GM19467 (cell line): ENCODE results near the gene RETREG3.
"Not testable (repeated sequence)": the region's sequence is repeated elsewhere in the genome, so short reads cannot be mapped to it uniquely, and the experiment has no call there.

ENCODE experiments used
- ATAC-seq: cut with Tn5 transposase; IDR thresholded peaks from one replicate; pipeline ENCODE4 v1.9.1; 2021; ENCODE audit warnings: mild to moderate bottlenecking, moderate library complexity; ENCODE audit not compliant: unreplicated experiment

Gene RETREG3

DNA sequence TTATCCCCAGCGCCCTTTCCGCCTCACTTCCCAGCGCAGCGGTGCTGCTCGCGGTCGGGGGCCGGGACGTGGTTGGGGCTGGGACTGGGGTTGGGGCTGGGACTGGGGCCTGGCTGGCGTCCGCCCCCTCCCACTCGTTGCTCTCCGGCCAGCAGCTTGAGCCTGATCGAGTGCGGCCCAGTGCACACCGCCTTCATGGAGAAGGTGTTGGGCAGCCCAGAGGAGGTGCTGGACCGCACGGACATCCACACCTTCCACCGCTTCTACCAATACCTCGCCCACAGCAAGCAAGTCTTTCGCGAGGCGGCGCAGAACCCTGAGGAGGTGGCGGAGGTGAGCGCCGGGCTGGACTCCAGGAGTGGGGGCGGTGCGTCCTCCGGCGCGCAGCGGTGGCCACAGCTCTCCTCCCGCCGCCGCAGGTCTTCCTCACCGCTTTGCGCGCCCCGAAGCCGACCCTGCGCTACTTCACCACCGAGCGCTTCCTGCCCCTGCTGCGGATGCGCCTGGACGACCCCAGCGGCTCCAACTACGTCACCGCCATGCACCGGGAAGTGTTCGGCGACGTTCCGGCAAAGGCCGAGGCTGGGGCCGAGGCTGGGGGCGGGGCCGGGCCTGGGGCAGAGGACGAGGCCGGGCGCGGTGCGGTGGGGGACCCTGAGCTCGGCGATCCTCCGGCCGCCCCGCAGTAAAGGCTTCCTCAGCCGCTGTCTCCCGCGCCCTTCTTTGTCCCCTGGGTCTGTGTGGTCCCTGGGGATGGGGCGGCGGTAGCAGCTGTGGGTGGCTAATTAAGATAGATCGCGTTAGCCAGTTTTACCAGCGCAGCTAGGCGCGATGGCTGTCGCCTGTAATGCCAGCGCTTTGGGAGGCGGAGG is 54.7 kb downstream of the RETREG3 start:
- ATAC-seq, result peak; percentile 74

DNA sequence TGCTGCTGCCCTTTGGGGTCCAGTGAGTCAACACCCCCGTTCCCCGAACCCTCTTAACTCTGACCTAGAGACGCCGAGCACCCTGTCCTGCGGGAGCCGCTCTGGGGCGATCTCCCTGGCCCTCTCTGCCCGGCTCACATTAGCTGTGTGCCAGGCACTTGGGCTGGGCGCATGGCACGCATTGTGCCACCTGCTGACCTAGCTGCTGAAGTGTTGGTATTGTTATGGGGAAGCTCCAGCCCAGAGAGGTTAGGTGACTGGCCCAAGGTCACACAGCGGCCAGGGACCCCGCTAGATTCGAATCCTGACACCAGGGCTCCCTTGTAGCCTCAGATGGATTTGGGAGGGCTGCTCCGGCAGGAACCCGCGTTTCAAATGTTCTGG is 55.3 kb downstream of the RETREG3 start:
- no peak for ATAC-seq

DNA sequence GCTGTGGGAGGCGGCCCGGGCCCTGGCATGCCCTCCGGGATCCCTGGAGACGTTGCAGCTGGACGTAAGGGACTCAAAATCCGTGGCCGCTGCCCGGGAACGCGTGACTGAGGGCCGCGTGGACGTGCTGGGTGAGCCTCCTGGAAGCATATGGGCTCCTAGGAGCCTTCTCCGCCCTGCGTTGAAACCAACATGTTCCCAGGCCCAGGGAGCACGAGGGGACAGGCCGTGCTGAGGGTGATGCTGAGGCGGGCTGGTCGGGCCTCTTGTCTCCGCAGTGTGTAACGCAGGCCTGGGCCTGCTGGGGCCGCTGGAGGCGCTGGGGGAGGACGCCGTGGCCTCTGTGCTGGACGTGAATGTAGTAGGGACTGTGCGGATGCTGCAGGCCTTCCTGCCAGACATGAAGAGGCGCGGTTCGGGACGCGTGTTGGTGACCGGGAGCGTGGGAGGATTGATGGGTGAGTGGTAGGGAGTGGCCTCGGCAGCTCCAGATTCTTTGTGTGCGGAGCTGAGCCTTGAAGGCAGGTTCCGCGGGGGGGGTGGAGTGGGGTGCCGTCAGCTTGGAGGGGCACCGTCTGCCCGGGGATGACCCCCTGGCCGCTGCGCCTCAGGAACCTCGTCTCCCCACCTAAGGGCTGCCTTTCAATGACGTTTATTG is 55.9 kb downstream of the RETREG3 start:
- no peak for ATAC-seq

DNA sequence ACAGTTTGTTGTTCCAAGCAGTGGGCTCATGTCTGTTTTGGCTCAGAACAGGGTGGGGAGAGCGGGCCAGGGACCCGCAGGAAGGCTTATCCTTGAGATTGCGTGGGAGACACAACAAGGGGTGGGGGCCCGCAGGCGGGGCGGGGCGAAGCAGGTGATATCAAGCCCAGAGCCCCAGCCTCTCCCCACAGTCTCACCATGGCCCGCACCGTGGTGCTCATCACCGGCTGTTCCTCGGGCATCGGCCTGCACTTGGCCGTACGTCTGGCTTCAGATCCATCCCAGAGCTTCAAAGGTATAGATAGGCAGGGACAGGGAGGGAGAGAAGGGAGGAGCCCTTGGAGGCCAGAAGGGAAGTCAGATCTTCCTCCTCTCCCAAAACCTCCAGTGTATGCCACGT is 56.4 kb downstream of the RETREG3 start, which contains the start of gene HSD17B1:
Gene HSD17B1, plus strand, starts transcription at position 188 of the 400 bp plus-strand sequence. Its CDS starts 11 bp downstream, at position 199.
- ATAC-seq, result not testable (repeated sequence)

DNA sequence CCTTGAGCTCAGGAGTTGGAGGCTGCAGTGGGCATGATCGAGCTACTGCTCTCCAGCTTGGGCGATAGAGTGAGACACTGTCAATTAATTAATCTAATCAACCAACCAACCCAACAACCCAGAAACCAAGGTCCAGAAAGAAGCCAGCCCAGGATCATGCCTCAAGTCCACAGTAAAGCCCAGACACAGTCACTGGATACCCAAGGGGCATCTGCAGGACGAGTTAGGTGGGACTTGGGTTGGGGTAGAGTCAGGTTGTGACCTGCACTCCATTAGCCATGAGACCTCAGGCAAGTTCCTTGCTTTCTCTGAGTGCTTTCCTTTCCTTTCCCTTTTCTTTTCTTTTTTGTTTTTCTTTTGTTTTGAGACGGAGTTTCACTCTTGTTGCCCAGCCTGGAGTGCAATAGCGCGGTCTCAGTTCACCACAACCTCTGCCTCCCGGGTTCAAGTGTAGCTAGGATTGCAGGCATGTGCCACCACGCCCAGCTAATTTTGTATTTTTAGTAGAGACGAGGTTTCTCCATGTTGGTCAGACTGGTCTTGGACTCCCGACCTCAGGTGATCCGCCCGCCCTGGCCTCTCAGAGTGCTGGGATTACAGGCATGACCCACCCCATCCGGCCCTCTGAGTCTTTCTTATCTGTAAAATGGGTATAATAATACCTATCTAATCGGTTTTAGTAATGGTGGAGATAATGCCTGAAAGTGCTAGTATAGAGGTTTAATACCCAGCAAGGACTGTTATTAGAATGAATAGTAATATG is 60.0 kb downstream of the RETREG3 start:
- ATAC-seq, result no peak

DNA sequence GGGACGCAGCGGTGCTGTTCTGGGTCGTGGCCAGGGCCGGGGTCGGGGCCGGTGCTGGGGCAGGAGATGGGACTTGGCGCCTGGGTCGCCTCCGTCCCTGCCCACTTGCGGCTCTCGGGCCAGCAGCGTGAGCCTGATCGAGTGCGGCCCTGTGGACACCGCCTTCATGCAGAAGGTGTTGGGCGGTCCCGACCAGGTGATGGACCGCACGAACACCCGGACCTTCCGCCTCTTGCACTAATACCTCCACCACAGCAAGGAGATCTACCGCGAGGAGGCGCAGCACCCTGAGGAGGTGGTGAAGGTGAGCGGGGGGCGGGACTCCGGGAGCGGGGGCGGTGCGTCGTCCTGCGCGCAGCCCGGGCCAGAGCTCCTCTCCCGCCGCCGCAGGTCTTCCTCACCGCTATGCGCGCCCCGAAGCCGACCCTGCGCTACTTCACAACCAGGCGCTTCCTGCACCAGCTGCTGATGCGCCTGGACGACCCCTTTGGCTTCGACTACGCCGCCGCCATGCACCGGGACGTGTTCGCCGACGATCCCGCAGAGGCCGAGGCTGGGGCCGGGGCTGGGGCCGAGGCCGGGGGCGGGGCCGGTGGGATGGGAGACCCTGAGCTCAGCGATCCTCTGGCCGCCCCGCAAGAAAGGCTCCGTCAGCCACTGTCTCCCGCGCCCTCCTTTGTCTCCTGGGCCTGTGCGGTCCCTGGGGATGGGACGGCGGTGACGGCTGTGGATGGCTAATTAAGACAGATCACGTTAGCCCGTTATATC is 60.9 kb downstream of the RETREG3 start:
- ATAC-seq, result peak; percentile 48

DNA sequence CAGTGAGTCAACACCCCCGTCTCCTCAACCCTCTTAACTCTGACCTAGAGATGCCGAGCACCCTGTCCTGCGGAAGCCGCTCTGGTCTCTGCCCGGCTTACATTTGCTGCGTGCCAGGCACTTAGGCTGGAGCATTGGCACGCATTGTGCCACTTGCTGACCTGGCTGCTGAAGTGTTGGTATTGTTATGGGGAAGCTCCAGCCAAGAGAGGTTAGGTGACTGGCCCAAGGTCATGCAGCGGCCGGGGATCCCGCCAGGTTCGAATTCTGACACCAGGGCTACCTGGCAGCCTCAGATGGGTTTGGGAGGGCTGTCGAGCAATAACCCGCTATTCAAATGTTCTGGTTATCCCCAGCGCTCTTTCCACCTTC is 61.5 kb downstream of the RETREG3 start:
- ATAC-seq, result no peak

DNA sequence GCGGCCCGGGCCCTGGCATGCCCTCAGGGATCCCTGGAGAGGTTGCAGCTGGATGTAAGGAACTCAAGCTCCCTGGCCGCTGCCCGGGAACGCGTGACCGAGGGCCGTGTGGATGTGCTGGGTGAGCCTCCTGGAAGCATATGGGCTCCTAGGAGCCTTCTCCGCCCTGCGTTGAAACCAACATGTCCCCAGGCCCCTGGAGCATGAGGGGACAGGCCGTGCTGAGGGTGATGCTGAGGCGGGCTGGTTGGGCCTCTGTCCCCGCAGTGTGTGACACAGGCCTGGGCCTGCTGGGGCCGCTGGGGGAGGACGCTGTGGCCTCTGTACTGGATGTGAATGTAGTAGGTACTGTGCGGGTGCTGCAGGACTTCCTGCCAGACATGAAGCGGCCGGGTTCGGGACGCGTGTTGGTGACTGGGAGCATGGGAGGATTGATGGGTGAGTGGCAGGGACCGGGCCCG is 62.1 kb downstream of the RETREG3 start:
- ATAC-seq, result no peak

DNA sequence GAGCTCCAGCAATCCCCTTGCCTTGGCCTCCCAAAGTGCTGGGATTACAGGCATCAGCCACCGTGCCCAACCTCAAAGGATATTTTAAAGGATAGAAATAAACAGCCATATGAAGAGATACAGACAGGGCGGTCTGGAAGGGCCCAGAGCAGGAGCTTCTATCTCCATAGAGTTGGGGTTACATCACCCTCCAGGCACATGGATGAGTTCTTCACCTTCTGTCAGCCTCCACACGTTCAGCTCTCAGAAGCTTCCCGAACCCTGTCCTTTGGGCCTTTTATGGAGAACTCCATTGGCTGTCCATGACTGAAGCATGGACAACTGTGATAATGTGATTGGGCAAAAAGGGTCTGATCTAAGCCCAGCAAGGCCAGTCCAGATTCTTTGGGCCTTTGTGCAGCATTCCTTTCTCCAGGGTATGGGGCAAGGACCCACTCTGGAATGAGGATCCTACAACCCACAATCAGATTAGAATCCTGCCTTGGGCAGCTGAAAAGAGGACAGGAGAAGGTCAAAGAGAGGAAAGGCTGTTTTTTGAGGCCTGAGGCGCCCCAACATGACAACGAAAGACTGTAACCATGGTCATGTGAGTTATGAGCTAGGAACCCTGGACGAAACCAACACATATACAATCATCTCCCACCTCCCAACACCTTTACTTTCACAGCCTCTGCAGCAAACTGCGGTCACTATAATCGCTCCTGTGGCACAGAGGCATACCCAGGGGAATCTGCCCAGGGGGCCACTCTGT is 63.2 kb downstream of the RETREG3 start:
- ATAC-seq, result not testable (repeated sequence)

DNA sequence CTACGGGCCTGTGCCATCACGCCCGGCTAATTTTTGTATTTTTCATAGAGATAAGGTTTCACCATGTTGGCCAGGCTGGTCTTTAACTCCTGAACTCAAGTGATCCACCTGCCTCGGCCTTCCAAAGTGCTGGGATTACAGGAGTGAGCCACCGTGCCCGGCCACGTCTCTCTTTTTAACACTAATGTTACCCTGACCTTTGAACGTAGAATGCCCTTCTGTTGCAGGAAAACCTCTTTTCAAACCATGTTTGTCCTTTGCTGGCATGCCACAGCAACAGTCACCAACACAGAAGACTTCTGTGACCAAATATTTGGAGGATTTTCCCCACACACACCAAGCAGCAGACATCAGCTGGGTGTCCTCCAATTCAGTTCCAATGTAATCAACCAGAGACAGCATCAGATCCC is 64.3 kb downstream of the RETREG3 start:
- no peak for ATAC-seq

DNA sequence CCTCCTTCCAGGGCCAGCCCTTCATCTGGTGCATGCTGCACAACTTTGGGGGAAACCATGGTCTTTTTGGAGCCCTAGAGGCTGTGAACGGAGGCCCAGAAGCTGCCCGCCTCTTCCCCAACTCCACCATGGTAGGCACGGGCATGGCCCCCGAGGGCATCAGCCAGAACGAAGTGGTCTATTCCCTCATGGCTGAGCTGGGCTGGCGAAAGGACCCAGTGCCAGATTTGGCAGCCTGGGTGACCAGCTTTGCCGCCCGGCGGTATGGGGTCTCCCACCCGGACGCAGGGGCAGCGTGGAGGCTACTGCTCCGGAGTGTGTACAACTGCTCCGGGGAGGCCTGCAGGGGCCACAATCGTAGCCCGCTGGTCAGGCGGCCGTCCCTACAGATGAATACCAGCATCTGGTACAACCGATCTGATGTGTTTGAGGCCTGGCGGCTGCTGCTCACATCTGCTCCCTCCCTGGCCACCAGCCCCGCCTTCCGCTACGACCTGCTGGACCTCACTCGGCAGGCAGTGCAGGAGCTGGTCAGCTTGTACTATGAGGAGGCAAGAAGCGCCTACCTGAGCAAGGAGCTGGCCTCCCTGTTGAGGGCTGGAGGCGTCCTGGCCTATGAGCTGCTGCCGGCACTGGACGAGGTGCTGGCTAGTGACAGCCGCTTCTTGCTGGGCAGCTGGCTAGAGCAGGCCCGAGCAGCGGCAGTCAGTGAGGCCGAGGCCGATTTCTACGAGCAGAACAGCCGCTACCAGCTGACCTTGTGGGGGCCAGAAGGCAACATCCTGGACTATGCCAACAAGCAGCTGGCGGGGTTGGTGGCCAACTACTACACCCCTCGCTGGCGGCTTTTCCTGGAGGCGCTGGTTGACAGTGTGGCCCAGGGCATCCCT is 65.7 kb downstream of the RETREG3 start:
- no peak for ATAC-seq

DNA sequence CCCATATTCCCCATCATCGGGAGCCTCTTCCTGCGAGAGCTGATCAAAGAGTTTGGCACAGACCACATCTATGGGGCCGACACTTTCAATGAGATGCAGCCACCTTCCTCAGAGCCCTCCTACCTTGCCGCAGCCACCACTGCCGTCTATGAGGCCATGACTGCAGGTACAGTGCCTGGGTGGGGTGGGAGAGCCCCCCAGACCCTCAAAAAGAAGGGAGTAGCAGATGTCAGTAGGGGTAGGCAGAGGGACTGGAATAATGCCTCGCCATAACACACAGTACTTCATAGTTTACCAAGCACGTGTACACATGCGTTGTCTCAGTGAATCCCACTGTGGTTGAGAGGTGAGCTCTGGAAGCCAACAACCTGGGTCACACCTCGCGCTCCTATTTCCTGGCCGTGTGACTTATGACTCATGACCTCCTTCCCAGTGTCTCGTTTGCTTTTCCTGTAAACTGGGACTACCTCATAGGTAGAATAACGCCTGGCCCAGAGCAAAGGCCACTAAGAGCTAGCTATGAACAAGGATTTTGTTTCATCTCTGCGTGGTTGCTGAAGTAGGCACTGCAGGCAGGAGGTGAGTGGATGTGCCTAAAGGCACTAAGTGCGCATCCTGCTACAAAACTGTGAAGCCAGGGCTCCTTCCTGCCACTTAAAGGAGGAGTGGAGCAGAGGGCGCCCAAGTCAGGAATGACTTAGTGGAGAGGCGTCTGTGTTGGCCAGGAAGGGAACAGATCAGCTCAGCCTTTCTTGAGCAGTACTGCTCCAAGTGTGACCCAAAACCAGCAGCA is 67.9 kb downstream of the RETREG3 start:
- ATAC-seq, result no peak

DNA sequence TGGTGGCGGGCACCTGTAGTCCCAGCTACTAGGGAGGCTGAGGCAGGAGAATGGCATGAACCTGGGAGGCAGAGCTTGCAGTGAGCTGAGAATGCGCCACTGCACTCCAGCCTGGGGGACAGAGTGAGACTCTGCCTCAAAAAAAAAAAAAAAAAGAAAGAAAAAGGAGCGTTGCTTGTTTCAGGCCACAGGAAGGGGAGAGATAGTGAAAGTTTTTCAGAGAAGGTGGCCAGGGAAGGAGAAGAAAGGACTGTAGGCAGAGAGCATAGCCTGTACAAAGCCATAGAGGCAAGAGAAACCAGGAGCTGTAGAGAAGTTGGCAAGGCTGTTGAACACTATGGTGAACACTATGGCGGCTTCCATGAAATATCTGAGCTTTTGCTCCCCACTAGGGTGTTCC is 68.6 kb downstream of the RETREG3 start:
- not testable (repeated sequence) for ATAC-seq

DNA sequence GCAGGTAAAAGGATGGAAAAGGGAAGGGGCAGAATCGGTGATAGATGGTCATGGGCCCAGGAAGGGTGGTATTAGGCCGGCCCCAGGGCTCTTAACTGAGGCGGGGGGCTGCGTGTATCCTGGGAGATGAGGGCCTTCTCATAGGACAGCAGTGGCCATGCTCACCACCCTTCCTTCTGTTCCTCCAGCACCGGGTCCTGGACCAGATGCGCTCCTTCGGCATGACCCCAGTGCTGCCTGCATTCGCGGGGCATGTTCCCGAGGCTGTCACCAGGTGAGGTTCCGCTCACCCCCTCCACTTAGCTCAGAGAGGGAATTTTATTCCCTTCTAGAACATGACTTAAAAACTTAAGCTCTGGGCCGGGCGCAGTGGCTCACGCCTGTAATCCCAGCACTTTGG is 70.7 kb downstream of the RETREG3 start:
- ATAC-seq, result no peak

DNA sequence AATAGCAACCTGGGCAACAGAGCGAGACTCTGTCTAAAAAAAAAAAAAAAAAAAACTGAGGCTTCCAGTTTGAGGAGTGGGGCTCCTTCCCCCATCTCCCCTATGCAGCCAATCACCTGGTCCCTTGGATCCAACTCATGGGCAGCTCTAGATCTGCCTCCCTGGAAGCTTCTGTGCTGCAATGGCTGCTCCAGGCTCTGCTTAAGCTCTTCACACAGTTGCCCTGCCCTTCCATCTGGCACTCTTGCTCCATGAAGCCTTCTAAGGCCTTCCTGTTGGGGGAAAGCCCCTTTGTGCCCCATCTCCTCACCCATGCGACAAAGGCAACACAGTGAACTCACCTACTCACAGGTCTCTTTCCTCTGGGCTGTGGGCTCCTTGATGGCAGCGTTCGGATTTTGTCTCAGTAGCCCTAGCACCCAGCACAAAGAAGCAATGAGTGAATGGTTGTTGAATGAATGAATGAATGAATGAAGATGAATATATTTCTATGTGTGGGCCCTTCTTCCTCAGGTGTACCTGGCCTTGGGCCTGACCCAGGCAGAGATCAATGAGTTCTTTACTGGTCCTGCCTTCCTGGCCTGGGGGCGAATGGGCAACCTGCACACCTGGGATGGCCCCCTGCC is 71.2 kb downstream of the RETREG3 start:
- ATAC-seq, result no peak

DNA sequence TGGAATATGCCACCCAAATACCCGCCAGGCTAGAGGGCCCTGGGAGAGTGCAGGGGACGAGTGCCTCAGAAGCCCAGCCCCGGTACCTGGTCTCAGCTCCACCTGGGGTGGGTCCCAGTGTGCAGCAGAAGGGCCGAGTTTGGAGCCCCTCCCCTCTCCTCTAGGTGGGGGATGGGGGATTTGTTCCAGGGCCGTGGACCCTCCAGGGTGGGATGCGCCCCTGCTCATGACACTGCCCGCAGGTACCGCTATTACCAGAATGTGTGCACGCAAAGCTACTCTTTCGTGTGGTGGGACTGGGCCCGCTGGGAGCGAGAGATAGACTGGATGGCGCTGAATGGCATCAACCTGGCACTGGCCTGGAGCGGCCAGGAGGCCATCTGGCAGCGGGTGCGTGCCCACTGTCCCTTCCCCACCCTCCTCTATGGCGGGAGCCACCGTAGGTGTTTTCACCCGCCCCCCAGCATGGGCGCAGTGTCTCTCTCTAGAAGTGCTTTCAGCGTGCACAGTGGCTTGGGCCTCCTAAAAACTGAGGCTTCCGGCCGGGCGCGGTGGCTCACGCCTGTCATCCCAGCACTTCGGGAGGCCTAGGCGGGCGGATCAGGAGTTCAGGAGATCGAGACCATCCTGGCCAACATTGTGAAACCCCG is 71.9 kb downstream of the RETREG3 start:
- ATAC-seq, result no peak
